ENCODE measurements around the gene TAF4B.
"Not testable (repeated sequence)": the region's sequence is repeated elsewhere in the genome, so short reads cannot be mapped to it uniquely, and the experiment has no call there.

The TAF4B gene

GRCh38 chr18:26226229-26227050, at the start of gene TAF4B:
Gene TAF4B (plus strand): TSS chr18:26226445. CDS start chr18:26226934, 489 bp downstream.
- DNase-seq, result peak; percentile 81

GRCh38 chr18:26181343-26181826, 44.9 kb upstream of the TAF4B start:
- DNase-seq, result no peak

- no peak for DNase-seq
These were observed 42.7 kb upstream of the TAF4B start for GRCh38 chr18:26183395-26184112.

- DNase-seq, result no peak
These were observed 41.0 kb upstream of the TAF4B start for GRCh38 chr18:26185267-26185666.

- DNase-seq, result no peak
These were observed 35.7 kb upstream of the TAF4B start for GRCh38 chr18:26190506-26190905.

- DNase-seq, result no peak
These were observed 34.0 kb upstream of the TAF4B start for GRCh38 chr18:26192233-26192632.

GRCh38 chr18:26196605-26197004, 29.6 kb upstream of the TAF4B start:
- DNase-seq, result no peak

- DNase-seq, result not testable (repeated sequence)
These were observed 24.2 kb upstream of the TAF4B start for GRCh38 chr18:26202001-26202400.

- DNase-seq, result no peak
These were observed 20.9 kb upstream of the TAF4B start for GRCh38 chr18:26205318-26205717.

GRCh38 chr18:26206488-26206887, 19.8 kb upstream of the TAF4B start:
- DNase-seq, result no peak

- no peak for DNase-seq
These were observed 18.3 kb upstream of the TAF4B start for GRCh38 chr18:26207937-26208336.

- DNase-seq, result no peak
These were observed 17.3 kb upstream of the TAF4B start for GRCh38 chr18:26208977-26209376.

- no peak for DNase-seq
These were observed 16.1 kb upstream of the TAF4B start for GRCh38 chr18:26210147-26210546.

- no peak for DNase-seq
These were observed 10.8 kb upstream of the TAF4B start for GRCh38 chr18:26215247-26215970.

- no peak for DNase-seq
These were observed 1.1 kb upstream of the TAF4B start for GRCh38 chr18:26225022-26225693.

GRCh38 chr18:26225915-26226228, 373 bp upstream of the TAF4B start:
- DNase-seq, result no peak

- no peak for DNase-seq
These were observed 916 bp downstream of the TAF4B start for GRCh38 chr18:26227051-26227670.

- no peak for DNase-seq
These were observed 2.5 kb downstream of the TAF4B start for GRCh38 chr18:26228562-26229260.

- DNase-seq, result no peak
These were observed 4.3 kb downstream of the TAF4B start for GRCh38 chr18:26230497-26230896.

- DNase-seq, result no peak
These were observed 7.0 kb downstream of the TAF4B start for GRCh38 chr18:26233208-26233607.

GRCh38 chr18:26237363-26237762, 11.1 kb downstream of the TAF4B start:
- not testable (repeated sequence) for DNase-seq

- not testable (repeated sequence) for DNase-seq
These were observed 12.5 kb downstream of the TAF4B start for GRCh38 chr18:26238718-26239117.
